D721Med (cell line): Measurements from ENCODE around the gene PKD1L1.

Source experiments
- DNase-seq: peaks from one replicate; pipeline ENCODE4 v3.0.0; 2011; ENCODE audit warnings: low spot score; ENCODE audit not compliant: insufficient read length
- FAIRE-seq: peaks from 2 replicates; lab custom pipeline; 2011; peaks lifted over from hg19 to GRCh38; lab: Jason Lieb, UNC
- TF ChIP-seq, protein P1 (sequence below): IDR thresholded peaks from 2 replicates; pipeline ENCODE4 v1.5.1; 2012; ENCODE audit warnings: mild to moderate bottlenecking, control low read depth; ENCODE audit not compliant: insufficient read depth; ENCODE audit errors: missing control alignments

PKD1L1 gene

DNA sequence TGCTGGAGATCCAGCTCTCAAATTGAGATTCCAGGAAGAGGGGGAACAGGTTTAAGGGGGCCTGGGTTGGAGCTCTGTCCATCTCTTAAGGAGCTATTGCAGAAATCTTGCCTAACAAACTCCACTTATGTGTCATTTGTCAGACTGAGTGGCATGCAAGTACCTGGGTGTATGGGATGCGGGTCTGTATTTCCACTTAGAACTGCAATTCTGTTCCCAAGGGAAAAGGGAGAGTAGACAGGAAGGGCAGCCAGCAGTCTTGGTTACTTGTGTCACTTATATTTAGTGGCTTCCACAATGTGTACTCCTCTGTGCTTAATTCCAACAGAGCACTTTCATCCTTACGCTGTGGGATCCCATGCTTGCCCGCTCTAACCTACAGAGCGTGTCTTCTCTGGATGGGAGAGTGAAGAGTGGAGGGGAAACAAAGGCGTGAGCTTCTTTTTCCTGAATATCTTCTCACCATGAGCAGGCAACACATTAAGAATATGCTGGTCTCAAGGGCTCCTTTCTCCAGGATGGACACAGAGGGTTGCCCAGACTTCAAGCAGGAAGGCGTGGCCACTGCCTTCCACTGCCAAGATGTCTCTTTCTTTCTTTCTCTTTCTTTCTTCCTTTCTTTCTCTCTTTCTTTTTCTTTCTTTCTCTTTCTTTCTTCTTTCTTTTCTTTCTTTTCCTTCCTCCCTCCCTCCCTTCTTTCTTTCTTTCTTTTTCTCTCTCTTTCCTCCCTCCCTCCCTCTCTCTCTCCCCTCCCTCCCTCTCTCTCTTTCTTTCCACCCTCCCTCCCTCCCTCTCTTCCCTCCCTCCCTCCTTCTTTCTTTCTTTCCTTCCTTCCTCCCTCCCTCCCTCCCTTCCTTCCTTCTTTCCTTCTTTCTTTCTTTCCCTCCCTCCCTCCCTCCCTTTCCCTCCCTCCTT, 212.6 kb downstream of the PKD1L1 start:
- DNase-seq, result no peak
- FAIRE-seq, result no peak
- TF ChIP-seq, protein P1, sequence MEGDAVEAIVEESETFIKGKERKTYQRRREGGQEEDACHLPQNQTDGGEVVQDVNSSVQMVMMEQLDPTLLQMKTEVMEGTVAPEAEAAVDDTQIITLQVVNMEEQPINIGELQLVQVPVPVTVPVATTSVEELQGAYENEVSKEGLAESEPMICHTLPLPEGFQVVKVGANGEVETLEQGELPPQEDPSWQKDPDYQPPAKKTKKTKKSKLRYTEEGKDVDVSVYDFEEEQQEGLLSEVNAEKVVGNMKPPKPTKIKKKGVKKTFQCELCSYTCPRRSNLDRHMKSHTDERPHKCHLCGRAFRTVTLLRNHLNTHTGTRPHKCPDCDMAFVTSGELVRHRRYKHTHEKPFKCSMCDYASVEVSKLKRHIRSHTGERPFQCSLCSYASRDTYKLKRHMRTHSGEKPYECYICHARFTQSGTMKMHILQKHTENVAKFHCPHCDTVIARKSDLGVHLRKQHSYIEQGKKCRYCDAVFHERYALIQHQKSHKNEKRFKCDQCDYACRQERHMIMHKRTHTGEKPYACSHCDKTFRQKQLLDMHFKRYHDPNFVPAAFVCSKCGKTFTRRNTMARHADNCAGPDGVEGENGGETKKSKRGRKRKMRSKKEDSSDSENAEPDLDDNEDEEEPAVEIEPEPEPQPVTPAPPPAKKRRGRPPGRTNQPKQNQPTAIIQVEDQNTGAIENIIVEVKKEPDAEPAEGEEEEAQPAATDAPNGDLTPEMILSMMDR, result no peak

DNA sequence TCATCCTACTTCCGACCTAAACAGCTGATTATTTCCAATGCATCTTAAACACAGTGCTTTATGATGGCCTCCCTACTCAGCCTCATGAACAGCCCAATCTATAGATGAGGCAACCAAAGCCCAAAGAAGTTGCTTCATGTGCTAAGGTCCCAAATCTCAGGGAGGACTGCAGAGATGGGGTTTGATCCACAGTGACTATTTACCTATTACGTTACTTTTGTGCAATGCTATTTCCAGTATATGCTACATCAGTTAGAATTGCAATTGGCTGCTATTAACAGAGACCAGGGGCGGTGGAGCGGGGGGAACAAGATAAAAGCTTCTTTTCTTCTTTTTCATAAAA, 213.3 kb downstream of the PKD1L1 start:
- no peak for FAIRE-seq

DNA sequence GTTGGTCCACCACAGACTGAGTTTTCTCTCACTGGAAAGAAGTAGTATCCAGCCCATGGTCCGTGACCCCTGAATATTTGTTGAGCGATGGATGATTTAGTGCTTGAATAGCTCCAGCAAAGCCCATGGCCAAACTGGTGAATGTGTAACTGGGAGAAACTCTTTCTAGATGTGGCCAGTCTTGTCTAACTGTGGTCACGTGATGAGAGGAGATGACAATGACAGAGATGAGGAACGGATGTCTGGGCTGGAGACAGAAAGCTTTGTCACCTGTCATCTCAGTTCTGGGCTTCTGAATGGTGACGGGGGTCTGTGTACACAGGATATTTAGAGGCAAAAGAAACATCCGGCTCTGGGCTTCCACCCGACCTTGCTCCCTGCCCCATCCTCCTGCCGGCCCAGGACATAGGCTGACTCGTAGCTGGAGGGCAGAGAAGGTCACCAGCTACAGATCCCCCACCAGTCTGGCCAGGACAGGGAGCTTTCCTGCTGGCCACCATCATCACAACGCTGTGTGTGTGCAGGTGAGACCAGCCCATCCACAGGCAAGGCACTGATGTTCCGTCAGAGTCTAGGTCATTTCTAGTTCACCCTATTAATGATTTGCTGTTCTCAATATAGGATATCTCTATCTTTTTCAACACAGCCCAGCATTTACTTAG, 213.8 kb downstream of the PKD1L1 start:
- TF ChIP-seq, protein P1, result no peak
- FAIRE-seq, result no peak
- DNase-seq, result no peak

More for the DNA sequence above, 213.3 kb downstream of the PKD1L1 start:
- DNase-seq, result no peak
- TF ChIP-seq, protein P1, result no peak

DNA sequence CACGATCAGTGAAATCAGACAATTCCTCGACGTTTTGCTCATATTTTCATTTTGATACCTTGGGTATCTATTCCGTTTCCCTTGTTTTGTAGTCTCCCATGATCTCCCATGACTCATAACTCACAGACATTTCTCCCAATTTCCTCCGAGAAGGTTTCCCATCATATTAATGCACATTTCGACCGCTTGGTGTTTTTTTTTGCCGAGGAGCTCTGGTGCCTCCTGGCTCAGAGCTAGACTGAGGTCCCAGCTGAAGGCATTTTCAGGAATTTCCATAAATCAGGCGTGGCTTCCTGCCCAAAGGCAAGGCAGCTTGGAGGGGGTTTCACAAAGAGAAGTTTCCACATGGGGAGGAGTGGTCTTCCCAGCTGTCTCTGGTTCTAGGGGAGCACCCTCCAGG, 218.1 kb downstream of the PKD1L1 start:
- TF ChIP-seq, protein P1, result no peak
- DNase-seq, result no peak
- FAIRE-seq, result no peak

DNA sequence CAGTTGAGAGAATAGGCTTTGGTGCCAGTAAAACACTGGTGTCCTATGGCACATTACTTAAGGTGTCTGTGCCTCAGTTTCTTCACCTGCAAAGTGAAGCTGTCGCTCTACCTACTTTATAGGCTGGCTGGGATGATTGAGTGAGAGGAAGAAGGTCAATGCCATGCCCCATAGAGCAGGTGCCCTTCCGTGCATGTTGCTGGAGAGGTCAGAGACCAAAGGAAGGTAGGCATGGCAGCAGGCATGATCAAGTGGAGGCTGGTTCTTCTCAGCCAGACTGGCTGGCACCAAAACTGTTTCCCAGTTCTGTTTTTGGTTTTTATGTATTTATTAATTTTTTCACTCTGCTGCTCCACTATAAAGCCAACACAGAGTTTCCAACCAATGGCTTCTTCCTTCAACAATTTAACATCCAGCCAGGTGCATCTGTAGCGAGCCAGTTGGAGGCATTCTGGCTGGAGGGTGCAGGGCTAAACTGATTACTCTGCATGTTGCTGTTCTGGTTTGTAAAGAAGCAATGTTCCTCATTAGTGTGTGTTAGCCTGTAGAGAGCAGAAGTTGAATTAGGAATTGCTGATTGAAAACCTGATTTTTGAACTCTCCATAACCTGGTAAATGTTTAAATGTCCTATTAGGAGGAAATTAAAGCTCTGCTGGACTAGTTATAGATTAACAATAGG, 222.1 kb downstream of the PKD1L1 start:
- DNase-seq (no peak), FAIRE-seq (no peak)
- TF ChIP-seq, protein P1, result no peak

DNA sequence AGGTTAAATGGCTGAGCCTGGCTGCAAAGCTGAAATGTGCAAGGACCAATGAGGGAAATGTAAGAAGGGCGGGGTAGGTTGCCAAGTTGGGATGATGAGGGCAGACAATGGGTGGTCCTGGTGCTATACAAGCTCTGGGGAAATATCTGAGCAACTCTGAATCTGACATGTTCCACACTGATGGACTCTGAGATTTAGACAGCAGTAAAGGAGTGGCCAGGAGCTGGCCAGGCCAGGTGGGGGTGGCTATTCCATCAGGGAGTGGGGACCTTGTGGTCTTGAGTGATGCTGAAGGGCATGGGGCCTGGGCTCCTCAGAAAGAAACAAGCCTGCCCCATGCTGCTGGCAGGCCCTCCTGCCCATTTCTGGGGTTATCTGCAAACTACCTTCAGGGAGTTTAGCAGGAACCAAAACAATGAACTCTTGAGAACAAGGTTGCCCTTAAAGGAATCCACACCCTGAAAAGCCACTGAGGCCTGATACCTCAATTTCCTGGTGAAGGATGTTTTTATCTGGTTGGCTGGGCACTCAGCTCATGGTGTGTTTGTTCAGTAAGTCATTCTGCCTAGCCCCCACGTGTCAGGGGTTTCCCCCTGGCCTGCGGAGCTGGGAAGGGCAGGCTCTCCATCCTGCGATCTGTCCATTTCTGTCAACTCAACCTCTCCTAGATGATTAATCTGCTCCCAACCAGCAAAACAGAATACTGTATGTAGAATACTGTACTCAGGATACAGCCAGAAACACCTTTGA, 223.1 kb downstream of the PKD1L1 start:
- DNase-seq, result no peak
- no peak for FAIRE-seq
- TF ChIP-seq, protein P1, result no peak
